Loucy (cell line): ENCODE results near the gene RNF125.

Experiments used
- H2AFZ ChIP-seq: fragments of 200-600 bp; sonication (generic); 2 replicates; pipeline ENCODE4 v1.6.0; 2016; ENCODE audit warnings: antibody characterized with exemption, mild to moderate bottlenecking, low read length, moderate library complexity
- H3F3A ChIP-seq: fragments of 200-600 bp; 2 replicates; pipeline ENCODE4 v1.6.0; 2016; ENCODE audit warnings: antibody characterized with exemption, low read depth, mild to moderate bottlenecking
- H3K27me3 ChIP-seq: fragments of 200-600 bp; sonication (generic); 2 replicates; pipeline ENCODE4 v1.6.1; 2014; ENCODE audit warnings: low read length, mild to moderate bottlenecking; ENCODE audit not compliant: insufficient read depth, poor library complexity, severe bottlenecking
- H3K36me3 ChIP-seq: fragments of 200-600 bp; sonication (generic); 2 replicates; pipeline ENCODE4 v1.6.1; 2016; ENCODE audit warnings: low read length; ENCODE audit not compliant: insufficient read depth
- H3K4me1 ChIP-seq: fragments of 200-600 bp; sonication (generic); 2 replicates; pipeline ENCODE4 v1.5.1; 2014; ENCODE audit warnings: low read length, mild to moderate bottlenecking; ENCODE audit not compliant: insufficient read depth, poor library complexity, severe bottlenecking
- H3K4me2 ChIP-seq: fragments of 200-600 bp; sonication (generic); 2 replicates; pipeline ENCODE4 v1.6.0; 2014; ENCODE audit warnings: antibody characterized with exemption, low read length, low read depth, mild to moderate bottlenecking; ENCODE audit not compliant: poor library complexity, severe bottlenecking
- H3K4me3 ChIP-seq: fragments of 200-600 bp; sonication (generic); 2 replicates; pipeline ENCODE4 v1.5.1; 2014; ENCODE audit warnings: low read length, mild to moderate bottlenecking, mixed read lengths; ENCODE audit not compliant: poor library complexity, severe bottlenecking
- H3K79me2 ChIP-seq: fragments of 200-600 bp; sonication (generic); 2 replicates; pipeline ENCODE4 v1.6.1; 2014; ENCODE audit warnings: low read length; ENCODE audit not compliant: insufficient read depth
- H3K9ac ChIP-seq: fragments of 200-600 bp; sonication (generic); 2 replicates; pipeline ENCODE4 v1.6.0; 2014; ENCODE audit warnings: mild to moderate bottlenecking, low read depth, low read length, moderate library complexity; ENCODE audit not compliant: poor library complexity, severe bottlenecking
- H3K9me2 ChIP-seq: fragments of 200-600 bp; sonication (generic); replicated peaks from 2 replicates; pipeline ENCODE4 v1.6.1; 2016; ENCODE audit warnings: low read depth, low read length, mixed read lengths
- H3K9me3 ChIP-seq: fragments of 200-600 bp; sonication (generic); 2 replicates; pipeline ENCODE4 v1.6.1; 2014; ENCODE audit warnings: mild to moderate bottlenecking, antibody characterized with exemption, low read length, low read depth; ENCODE audit not compliant: insufficient read depth
- H4K20me1 ChIP-seq: fragments of 200-600 bp; sonication (generic); 2 replicates; pipeline ENCODE4 v1.6.0; 2014; ENCODE audit warnings: antibody characterized with exemption, low read length, mild to moderate bottlenecking; ENCODE audit not compliant: insufficient read depth, poor library complexity, severe bottlenecking
- EZH2phosphoT487 ChIP-seq: fragments of 200-600 bp; IDR thresholded peaks from 2 replicates; pipeline ENCODE4 v1.6.1; 2018; ENCODE audit warnings: antibody characterized with exemption, mild to moderate bottlenecking, moderate library complexity, borderline replicate concordance
- TF ChIP-seq, protein P1 (sequence below): fragments of 200-600 bp; sonication (generic); conservative IDR thresholded peaks from 2 replicates; pipeline ENCODE4 v1.5.1; 2014; ENCODE audit warnings: mild to moderate bottlenecking, antibody characterized with exemption, low read length

Gene RNF125

DNA sequence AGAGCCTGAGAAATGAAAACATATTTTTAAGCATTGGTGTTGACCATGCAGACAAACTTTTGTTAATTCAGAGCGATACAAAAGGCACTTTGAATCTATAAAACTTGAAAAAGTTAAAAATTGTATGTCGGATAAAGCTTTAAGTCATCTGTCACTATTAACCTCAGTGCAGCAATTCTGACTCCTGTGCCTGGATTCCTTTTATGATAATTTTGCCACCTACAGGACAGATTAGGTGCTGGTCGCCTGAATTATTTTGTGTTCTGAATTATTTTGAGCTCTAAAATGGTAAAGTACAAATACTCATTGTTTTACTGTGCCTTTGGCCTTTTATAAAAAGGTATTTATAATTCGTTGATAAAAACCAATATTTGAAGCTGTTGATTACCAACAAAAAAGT is 53.7 kb downstream of the RNF125 start:
- no peaks in the 10 kb centered on the region for H3K4me1 ChIP-seq
- no peak overlapping the region for H3K9ac ChIP-seq
- TF ChIP-seq, protein P1, sequence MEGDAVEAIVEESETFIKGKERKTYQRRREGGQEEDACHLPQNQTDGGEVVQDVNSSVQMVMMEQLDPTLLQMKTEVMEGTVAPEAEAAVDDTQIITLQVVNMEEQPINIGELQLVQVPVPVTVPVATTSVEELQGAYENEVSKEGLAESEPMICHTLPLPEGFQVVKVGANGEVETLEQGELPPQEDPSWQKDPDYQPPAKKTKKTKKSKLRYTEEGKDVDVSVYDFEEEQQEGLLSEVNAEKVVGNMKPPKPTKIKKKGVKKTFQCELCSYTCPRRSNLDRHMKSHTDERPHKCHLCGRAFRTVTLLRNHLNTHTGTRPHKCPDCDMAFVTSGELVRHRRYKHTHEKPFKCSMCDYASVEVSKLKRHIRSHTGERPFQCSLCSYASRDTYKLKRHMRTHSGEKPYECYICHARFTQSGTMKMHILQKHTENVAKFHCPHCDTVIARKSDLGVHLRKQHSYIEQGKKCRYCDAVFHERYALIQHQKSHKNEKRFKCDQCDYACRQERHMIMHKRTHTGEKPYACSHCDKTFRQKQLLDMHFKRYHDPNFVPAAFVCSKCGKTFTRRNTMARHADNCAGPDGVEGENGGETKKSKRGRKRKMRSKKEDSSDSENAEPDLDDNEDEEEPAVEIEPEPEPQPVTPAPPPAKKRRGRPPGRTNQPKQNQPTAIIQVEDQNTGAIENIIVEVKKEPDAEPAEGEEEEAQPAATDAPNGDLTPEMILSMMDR, result peak; percentile 79
- no peak for TF ChIP-seq EZH2phosphoT487
- H4K20me1 ChIP-seq, result no peaks in the 10 kb centered on the region
- H3K9me2 ChIP-seq, result no peaks in the 10 kb centered on the region
- no peaks in the 10 kb centered on the region; the same call in 1 of the 2 replicates for H3F3A ChIP-seq
- H3K36me3 ChIP-seq, result peaks cover 16% of the 10 kb centered on the region; the same call in 1 of the 2 replicates
- no peaks in the 10 kb centered on the region for H3K27me3 ChIP-seq
- no peaks in the 10 kb centered on the region for H3K79me2 ChIP-seq
- H3K4me3 ChIP-seq, result no peak overlapping the region
- H3K4me2 ChIP-seq, result no peak overlapping the region
- H3K9me3 ChIP-seq, result no peaks in the 10 kb centered on the region
- no peak overlapping the region for H2AFZ ChIP-seq

DNA sequence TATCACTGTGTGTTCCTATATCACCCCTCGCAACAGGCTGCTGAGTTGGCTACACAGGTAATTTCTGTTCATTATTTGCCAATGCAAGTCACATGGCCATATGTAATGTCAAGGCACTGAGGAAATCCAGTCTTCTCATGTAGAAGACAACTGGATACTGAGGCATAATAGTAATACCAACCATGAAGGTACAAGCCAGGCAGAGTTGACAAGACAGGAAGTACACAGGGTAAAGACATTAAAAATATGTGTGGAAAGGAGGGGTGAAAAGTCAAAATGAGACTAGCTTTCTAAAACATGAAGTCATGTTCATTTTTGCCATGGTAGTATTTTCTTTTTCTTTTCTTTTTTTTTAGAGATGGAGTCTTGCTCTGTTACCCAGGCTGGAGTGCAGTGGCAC is 55.6 kb downstream of the RNF125 start:
- Histone ChIP-seq H3K79me2 (no peaks in the 10 kb centered on the region), H3K27me3 (no peaks in the 10 kb centered on the region), H2AFZ (no peak overlapping the region), H3F3A (no peaks in the 10 kb centered on the region; the same call in 1 of the 2 replicates), H4K20me1 (no peaks in the 10 kb centered on the region), H3K4me3 (no peak overlapping the region), H3K9me2 (no peaks in the 10 kb centered on the region), H3K36me3 (peaks cover 7% of the 10 kb centered on the region; the same call in 1 of the 2 replicates), H3K4me2 (no peak overlapping the region), H3K4me1 (no peaks in the 10 kb centered on the region), H3K9ac (no peak overlapping the region), H3K9me3 (no peaks in the 10 kb centered on the region)
- TF ChIP-seq, protein P1, result no peak
- TF ChIP-seq EZH2phosphoT487, result no peak

DNA sequence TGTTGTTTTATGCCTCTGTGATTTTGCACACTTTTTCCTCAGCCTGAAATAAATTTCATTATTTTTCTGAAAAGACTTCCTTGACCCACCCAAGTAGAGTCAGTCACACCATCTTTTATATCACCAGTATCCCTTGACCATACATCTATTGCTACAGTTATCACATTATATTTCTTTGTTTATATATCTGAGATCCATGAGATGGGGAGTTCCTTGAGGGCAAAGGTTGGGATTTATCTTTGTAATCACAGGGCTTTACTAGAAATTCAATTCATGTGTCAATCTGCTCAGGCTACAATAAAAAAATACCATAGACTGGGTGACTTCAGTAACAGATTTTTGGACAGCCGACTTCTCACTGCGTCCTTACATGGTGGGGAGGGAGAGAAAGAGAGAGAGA is 60.2 kb downstream of the RNF125 start:
- no peak for TF ChIP-seq EZH2phosphoT487
- TF ChIP-seq, protein P1, result no peak
- Histone ChIP-seq H2AFZ (no peak overlapping the region), H3K36me3 (peaks cover 5% of the 10 kb centered on the region; the same call in 1 of the 2 replicates), H4K20me1 (no peaks in the 10 kb centered on the region), H3K9me2 (no peaks in the 10 kb centered on the region), H3K4me2 (no peak overlapping the region), H3K79me2 (no peaks in the 10 kb centered on the region), H3K27me3 (no peaks in the 10 kb centered on the region), H3K9ac (no peak overlapping the region), H3K4me3 (no peak overlapping the region), H3K9me3 (no peaks in the 10 kb centered on the region), H3F3A (no peaks in the 10 kb centered on the region), H3K4me1 (peaks cover 5% of the 10 kb centered on the region)
